ENCODE data around the gene FAM228B. TPM values are rescaled to one million over a fixed set of nuclear protein-coding genes. Genes with fewer than 3 reads are reported as not detected.
"Not testable (repeated sequence)": the region's sequence is repeated elsewhere in the genome, so short reads cannot be mapped to it uniquely, and the experiment has no call there.

FAM228B gene
- total RNA-seq, 2 donors from 2014 or later: 37.0 to 45.2 TPM

DNA sequence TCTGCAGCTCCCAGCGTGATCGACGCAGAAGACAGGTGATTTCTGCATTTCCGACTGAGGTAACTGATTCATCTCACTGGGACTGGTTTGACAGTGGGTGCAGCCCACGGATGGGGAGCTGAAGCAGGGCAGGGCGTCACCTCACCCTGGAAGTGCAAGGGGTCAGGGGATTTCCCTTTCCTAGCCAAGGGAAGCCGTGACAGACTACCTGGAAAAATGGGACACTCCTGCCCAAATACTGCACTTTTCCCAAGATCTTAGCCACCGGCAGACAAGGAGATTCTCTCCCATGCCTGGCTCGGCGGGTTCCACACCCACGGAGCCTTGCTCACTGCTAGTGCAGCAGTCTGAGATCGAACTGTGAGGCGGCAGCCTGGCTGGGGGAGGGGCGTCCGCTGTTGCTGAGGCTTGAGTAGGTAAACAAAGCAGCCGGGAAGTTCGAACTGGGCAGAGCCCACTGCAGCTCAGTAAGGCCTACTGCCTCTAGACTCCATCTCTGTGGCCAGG lies 28.0 kb upstream of the FAM228B start:
- ATAC-seq; intact Hi-C loops (cut with DNase I); DNase-seq: not testable (repeated sequence)

DNA sequence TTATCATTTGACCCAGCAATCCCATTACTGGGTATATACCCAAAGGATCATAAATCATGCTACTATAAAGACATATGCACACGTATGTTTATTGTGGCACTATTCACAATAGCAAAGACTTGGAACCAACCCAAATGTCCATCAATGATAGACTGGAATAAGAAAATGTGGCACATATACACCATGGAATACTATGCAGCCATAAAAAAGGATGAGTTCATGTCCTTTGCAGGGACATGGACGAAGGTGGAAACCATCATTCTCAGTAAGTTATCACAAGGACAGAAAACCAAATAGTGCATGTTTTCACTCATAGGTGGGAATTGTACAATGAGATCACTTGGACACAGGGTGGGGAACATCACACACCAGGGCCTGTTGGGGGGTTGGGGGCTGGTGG lies 22.5 kb upstream of the FAM228B start:
- ATAC-seq; DNase-seq; intact Hi-C loops (cut with DNase I): not testable (repeated sequence)

DNA sequence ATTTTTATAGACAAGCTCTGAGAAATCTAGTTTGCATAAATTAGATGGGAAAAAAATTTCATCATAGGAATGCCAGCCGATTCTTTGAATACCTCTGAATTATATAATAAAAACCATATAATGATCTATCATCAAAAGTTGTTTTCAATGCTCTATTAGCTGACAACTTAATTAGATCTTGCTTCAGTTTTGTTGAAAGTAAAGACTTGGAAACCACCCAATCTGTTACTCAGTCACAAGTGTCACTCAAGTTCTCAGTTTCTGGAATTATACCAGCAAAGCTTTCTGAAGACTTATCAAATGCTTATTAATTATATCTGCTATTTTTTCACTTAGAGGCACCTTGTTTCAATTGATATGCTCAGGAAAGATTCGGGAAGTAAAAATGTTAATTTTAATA lies 21.3 kb upstream of the FAM228B start:
- ATAC-seq (no peak), DNase-seq (no peak)
- intact Hi-C loops (cut with DNase I): no loop called here

DNA sequence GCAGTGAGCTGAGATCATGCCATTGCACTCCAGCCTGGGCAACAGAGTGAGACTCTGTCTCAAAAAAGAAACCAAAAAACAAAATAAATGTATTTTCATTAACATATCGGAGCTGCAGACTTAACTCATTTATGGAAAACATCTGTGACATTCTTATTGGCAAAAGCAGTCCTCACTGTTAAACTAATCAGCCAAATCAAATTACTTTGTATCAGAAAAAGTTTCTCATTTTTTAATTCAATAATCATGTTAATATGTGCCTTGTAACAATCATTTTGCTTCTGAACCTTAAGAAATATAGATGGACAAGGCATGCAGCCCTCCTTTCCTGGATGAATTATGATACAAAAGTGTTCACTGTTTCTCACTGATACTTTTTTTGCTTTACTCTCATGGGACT lies 20.6 kb upstream of the FAM228B start:
- intact Hi-C loops (cut with DNase I): no loop called here
- DNase-seq (no peak), ATAC-seq (no peak)

DNA sequence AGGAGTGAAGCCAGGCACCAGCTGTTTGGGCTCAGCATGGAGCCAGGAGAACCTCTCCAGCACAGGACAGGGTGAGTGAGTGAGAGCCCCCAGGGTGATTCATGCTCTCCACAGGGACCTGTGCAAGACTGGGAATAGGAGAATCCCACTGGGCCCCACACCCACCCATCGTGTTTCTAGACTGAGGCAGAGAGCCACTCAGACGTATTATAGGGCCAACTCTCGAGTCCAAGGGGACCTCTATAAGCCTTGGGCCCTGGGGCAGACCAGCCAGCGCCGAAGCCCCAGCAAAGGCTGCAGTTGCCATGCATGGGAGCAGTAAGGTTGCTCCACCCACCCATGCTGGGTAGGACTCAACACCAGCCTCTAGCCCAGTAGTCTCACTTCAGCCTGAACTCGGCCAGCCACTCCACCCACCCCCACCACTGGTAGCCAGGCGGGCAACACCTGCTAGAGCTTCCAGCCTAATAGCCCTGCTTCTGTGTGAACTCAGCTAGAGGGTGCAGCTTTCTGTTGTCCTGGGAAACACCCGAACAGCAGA lies 19.1 kb upstream of the FAM228B start:
- no peak for DNase-seq
- intact Hi-C loops (cut with DNase I): no loop called here
- no peak for ATAC-seq

DNA sequence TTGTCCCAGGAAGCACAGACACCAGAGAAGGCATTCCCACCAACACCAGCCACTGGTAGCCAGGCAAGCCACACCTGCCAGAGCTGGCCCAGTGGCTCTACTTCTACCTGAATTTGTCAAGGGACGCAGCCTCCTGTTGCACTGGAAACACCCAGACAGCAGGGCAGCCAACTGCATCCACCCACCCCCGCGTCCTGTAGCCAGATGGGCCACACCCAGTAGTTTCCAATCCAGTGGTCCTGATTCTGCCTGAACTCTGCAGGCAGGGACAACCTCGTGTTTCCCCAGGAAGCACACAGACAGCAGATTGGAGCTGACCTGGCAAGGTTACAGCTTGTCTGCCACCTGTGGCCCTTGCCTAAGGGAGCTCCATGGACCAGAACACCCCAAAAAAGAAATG lies 18.4 kb upstream of the FAM228B start:
- intact Hi-C loops (cut with DNase I): no loop called here
- ATAC-seq (no peak), DNase-seq (no peak)

DNA sequence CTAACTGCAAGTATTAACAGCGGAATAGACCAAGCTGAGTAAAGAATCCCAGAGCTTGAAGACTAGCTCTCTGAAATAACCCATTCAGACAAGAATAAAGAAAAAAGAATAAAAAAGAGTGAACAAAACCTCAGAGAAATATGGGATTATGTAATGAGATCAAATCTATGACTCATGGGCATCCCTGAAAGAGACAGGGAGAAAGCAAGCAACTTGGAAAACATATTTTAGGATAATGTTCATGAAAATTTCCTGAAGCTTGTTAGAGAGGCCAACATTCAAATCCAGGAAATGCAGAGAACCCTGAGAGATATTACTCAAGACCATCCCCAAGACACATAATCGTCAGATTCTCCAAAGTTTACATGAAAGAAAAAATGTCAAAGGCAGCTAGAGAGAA lies 17.5 kb upstream of the FAM228B start:
- no peak for ATAC-seq
- intact Hi-C loops (cut with DNase I): no loop called here

DNA sequence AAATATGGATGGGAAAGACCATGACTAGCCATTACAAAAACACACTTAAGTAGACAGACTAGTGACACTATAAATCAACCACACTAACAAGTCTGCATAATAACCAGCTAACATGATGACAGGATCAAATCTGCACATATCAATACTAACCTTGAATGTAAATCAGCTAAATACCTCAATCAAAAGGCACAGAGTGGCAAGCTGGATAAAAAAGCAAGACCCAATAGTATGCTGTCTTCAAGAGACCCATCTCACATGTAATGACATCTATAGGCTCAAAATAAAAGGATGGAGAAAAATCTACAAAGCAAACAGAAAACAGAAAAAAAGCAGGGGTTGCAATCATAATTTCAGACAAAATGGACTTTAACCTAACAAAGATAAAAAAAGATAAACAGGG lies 16.5 kb upstream of the FAM228B start:
- DNase-seq: no peak
- intact Hi-C loops (cut with DNase I): no loop called here
- ATAC-seq: no peak

More for the DNA sequence above, 17.5 kb upstream of the FAM228B start:
- DNase-seq: no peak

DNA sequence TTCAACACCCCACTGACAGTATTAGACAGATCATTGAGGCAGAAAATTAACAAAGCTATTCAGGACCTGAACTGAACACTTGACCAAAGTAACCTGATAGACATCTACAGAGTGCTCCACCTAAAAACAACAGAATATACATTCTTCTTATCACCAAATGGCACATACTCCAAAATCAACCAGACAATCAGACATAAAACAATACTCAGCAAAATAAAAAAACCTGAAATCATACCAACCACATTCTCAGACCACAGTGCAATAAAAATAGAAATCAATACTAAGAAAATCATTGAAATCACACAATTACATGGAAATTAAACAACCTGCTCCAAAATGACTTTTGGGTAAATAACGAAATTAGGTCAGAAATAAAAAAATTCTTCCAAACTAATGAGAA lies 15.9 kb upstream of the FAM228B start:
- no peak for ATAC-seq
- intact Hi-C loops (cut with DNase I): no loop called here

DNA sequence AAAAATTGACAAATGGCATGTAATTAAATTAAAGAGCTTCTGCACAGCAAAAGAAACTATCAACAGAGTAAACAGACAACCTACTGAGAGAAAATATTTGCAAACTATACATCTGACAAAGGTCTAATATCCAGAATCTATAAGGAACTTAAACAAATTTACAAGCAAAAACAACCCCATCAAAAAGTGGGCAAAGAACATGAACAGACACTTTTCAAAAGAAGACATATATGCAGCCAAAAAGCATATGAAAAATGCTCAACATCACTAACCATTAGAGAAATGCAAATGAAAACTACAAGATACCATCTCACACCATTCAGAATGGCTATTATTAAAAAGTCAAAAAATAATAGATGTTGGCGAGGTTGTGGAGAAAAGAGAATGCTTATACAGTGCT lies 13.8 kb upstream of the FAM228B start:
- intact Hi-C loops (cut with DNase I); ATAC-seq; DNase-seq: not testable (repeated sequence)

More for the DNA sequence above, 15.9 kb upstream of the FAM228B start:
- no peak for DNase-seq

DNA sequence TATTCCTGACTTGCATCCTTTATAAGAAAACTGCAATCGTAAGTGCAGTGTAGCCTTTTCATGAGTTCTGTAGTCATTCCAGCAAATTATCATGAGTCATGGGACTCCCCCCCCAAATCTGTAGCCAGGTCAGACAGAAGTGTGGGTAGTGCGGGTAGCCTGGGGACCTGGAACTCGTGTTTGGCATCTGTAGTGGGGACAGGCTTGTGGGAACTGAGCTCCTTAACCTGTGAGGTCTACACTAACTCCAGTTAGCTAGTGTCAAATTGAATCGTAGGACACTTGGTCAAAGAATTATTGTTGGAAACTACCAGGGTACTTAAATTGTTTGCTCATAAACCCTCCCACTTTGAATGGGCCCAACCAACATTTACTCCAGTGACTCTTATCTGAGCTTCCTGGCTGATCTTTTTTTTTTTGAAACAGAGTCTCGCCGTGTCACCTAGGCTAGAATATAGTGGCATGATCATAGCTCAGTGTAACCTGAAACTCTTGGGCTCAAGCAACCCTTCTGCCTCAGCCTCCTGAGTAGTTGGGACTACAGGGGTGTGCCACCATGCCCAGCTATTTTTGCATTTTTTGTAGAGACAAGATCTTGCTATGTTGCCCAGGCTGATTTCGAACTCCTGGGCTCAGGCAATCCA lies 12.5 kb upstream of the FAM228B start:
- ATAC-seq: no peak
- no peak for DNase-seq
- intact Hi-C loops (cut with DNase I): no loop called here

DNA sequence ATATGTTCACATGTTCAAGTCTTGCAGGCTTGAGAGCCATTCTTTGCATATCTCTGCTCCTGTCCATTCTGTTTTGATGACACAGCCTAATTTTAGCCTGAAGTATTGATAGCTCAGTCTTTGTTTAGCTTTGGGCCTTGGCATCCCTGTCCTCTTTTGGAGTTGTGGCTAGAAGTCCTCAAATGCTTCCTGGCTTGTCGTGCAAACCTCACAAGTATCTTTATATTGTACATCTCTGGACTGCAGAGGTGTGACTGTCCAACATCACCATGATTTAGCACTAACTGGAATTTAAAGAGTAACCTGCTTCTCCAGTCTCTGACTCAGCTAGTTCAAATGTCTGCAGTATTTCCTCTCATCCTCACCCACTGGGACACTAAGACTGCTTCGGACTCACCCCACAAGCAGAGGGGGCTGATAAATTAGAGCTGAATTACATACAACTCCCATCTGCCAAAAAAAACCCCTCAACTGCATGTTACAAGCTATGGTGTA lies 11.8 kb upstream of the FAM228B start:
- intact Hi-C loops (cut with DNase I): no loop called here
- ATAC-seq (peak; percentile 29 to 68), DNase-seq (no peak)

DNA sequence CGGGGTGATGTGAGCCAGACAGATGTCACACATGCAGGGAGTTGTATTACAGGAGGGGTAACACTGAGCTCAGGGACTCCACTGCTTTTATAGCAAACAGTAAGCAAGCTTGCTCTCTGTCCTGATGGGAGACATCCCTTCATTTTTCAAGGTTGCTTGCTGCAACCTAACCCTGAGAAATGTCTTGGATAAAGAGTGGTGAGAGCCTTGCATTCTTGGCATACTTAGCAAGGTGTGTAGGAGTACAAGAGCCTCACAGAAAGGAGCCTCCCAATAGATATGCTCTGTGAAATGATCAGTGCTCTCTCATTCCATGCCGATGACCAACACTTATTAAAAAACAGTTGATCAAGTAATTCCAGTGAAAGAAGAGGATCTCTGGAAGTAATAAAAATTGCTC lies 8.2 kb upstream of the FAM228B start:
- no peak for DNase-seq

DNA sequence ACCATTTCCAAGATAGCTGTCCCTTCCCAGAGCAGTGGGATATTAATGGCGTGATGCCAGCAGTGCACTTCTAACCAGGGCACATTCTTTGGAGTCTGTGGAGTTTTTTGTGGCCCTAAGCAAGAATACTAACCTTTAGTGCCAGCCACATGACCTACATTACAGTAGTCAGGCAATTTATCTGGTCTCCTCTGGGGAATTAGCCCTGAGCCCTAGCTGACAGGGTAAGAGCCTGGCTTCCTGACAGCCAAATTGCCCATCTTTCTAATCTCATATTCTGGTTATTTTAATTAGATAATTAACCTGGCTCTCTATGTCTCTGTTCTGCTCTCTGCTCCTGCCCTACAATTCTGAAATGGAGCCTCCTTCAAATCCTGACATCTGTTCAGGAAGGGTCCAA lies 5.4 kb upstream of the FAM228B start:
- intact Hi-C loops (cut with DNase I): no loop called here
- no peak for DNase-seq
- no peak for ATAC-seq

More for the DNA sequence above, 8.2 kb upstream of the FAM228B start:
- ATAC-seq: peak in 1 of 2 donors; percentile 37
- intact Hi-C loops (cut with DNase I): no loop called here

DNA sequence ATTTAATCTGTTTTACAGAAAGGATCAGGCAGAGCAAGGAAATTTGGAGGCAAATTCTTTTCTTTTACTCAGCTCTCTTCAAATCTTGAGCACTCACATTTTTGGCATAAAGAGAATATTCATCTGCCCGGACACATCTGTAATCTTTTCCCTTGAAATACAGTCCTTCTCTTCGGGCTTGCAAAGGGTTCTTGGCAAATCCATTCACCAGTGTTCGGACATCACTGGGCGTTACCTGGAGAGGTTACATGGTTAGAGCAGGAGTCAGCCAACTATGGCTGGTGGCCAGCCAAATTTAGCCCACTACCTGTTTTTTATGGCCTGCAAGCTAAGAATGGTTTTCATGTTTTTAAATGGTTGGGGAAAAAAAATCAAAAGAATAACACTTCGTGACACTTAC lies 2.2 kb upstream of the FAM228B start:
- DNase-seq (no peak), ATAC-seq (no peak)
- intact Hi-C loops (cut with DNase I): no loop called here

DNA sequence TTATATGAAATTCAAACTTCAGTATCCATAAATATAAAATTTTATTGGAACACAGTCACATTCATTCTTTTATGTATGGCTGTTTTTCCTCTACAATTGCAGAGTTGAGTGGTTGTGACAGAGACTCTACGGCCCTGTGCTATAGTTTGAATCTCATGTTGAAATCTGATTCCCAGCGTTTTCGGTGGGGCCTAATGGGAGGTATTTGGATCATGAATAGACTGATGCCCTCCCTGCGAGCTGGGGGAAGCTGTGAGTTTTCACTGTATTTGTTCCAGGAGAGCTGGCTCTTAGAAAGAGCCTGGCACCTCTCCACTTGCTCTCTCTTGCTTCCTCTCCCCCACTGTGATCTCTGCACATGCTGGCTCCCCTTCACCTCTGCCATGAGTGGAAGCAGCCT lies 1.8 kb upstream of the FAM228B start:
- no peak for DNase-seq
- intact Hi-C loops (cut with DNase I): no loop called here
- no peak for ATAC-seq

DNA sequence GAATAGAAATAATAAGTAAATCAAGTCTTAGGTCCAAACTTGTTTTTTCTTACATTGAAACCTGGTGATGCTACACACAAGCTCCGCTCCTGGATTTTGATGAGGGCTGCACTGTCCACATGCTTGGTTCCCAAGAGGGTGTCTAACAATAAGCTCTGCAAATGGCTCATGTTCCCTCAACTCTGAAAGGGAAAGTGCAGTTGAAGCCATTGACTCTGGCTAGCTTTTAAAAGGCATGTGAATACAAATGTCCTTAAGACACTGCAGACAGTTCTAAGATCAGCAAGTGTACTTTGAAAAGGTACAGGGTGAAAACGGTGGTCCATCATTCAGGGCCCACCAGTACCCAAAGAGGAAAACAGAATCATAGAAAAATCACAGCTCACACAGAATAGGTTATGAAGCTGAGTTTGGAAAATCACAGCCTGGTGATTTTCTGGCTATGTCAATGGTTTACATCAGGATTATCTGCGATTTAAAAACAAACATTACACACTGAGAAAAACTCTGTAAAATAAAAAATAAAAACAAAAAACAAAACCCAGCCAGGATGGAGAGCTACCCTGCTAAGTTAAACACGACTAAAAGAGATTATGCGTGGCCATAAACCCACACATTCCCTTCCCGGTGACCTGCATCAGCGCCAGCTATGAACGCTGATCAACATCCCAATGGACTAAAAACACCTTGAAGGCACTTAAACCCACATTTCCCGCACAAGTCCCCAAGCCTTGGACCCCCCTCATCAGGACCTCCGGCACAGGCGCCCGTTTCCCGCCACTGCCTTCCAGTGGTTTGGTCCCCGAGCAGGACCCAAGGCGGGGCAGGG lies 689 bp upstream of the FAM228B start:
- DNase-seq (no peak), ATAC-seq (no peak)
- intact Hi-C loops (cut with DNase I): no loop called here

DNA sequence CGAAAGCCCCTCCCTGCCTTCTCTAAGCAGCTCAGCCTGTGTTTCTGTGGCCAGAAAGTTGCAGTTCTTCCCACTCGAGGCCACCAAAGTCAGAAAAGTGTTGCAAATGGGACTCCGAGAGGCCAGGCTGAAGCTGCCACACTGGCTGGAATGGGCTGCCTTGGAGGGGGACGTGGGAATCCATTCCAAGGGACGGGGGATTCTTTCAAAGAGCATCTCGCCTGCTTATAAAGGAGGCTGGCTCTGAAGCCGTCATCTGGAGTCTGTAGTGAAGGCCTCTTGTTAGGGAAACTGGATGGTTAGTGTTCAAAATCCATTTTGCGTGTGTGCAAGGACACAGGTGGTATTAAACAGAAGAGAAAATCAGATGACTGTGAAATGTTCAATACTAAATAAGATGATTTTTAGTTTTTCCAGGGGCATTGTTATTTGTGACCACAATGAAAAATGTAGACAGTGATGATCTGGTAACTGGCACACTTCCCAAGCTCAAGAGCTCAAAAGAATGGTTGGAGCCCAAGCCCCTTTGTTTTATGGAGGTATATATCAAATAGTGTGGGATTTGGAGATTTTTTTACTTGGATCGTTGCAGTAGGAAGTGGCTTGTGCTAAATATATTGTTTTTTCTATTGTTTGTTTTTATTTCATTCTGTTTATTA lies 782 bp downstream of the FAM228B start:
- intact Hi-C loops (cut with DNase I): no loop called here
- DNase-seq (no peak), ATAC-seq (peak in 1 of 2 donors; percentile 4)

DNA sequence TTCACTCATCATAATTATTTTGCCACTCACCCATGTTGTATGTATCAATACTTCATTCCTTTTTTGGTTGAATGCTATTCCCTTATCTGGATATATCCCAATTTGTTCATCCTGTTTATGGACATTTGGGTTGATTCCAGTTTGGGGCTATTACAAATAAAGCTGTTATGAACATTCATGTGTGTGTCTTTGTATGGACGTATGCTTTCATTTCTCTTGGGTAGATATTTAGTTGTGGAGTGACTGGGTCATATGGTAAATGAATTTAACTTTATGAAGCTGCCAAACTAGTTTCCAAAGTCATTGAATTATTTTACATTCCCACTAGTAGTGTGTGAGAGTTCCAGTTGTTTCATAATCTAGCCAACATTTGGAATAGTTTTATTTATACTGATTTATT lies 2.7 kb downstream of the FAM228B start:
- no peak for ATAC-seq
- no peak for DNase-seq
- intact Hi-C loops (cut with DNase I): no loop called here

DNA sequence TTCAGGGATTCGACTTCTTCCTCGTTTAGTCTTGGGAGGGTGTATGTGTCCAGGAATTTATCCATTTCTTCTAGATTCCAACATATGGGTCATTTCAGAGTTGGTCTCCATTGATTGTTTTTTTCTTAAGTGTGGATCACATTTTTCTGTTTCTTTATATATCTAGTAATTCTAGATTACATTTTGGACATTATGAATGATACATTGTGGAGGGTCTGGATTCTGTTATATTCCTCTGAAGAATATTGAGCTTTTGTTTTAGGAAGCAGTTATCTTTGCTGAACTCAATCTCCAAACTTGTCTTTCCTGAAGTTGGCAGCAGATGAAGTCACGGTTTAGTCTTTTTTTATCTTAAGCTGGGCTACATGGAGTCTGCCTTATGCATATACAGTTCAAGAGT lies 9.3 kb downstream of the FAM228B start:
- intact Hi-C loops (cut with DNase I): no loop called here
- ATAC-seq (no peak), DNase-seq (no peak)
